ENCODE measurements around the gene PCDH17.

GRCh38 chr13:57582032-57582431, 49.5 kb upstream of the PCDH17 start:
- no peak for TF ChIP-seq CTCF (IDR thresholded peaks at IDR 0.05)
- no peak for TF ChIP-seq POLR2AphosphoS5 (IDR thresholded peaks at IDR 0.05)
